Activated naive CD8-positive, alpha-beta T cell (primary cell): ENCODE measurements around the gene CEACAM16.
"Not testable (repeated sequence)": the region's sequence is repeated elsewhere in the genome, so short reads cannot be mapped to it uniquely, and the experiment has no call there.

Experiments
- H3K27ac Mint-ChIP-seq: one replicate; pipeline ENCODE4 v1.8.0; 2021; ENCODE audit warnings: mixed read lengths
- H3K27me3 Mint-ChIP-seq: one replicate; pipeline ENCODE4 v1.8.0; 2021; ENCODE audit warnings: mixed read lengths
- H3K36me3 Mint-ChIP-seq: one replicate; pipeline ENCODE4 v1.8.0; 2021; ENCODE audit warnings: mixed read lengths
- H3K4me1 Mint-ChIP-seq: one replicate; pipeline ENCODE4 v1.8.0; 2021; ENCODE audit warnings: low read depth, mixed read lengths
- H3K4me3 Mint-ChIP-seq: one replicate; pipeline ENCODE4 v1.8.0; 2021; ENCODE audit warnings: mild to moderate bottlenecking, mixed read lengths
- H3K9me3 Mint-ChIP-seq: one replicate; pipeline ENCODE4 v1.8.0; 2021; ENCODE audit warnings: low read depth, mixed read lengths

CEACAM16 gene

DNA sequence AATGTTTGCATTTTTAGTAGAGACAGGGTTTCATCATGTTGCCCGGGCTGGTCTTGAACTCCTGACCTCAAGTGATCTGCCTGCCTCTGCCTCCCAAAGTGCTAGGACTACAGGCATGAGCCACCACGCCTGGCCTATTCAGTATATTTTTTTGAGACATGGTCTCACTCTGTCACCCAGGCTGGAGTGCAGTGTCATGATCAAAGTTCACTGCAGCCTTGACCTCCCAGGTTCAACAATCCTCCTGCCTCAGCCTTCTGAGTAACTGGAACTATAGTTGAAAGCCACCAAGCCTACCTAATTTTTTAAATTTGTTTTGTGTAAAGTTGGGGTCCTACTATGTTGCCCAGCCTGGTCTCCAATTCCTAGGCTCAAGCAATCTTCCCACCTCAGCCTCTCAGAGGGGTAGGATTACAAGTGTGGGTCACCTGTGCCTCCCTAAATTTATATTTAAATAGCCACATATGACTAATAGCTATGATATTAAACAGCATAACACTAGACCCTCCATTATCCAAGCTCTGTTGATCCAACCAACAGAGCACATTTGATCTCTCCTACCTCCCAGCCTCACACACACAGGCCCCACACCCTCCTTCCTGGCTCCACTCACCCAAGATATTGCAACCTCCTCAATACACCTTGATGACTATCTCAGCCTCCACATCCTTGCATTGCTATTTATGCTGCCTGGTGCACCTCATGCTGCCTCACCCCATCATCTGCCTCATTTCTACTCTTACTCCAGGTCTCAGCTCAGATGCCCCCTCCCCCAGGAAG, 29.8 kb upstream of the CEACAM16 start:
- H3K27ac Mint-ChIP-seq = no peak overlapping the region
- no peaks in the 10 kb centered on the region for H3K4me1 Mint-ChIP-seq
- no peaks in the 10 kb centered on the region for H3K36me3 Mint-ChIP-seq
- no peaks in the 10 kb centered on the region for H3K9me3 Mint-ChIP-seq
- H3K27me3 Mint-ChIP-seq = no peaks in the 10 kb centered on the region
- no peak overlapping the region for H3K4me3 Mint-ChIP-seq

DNA sequence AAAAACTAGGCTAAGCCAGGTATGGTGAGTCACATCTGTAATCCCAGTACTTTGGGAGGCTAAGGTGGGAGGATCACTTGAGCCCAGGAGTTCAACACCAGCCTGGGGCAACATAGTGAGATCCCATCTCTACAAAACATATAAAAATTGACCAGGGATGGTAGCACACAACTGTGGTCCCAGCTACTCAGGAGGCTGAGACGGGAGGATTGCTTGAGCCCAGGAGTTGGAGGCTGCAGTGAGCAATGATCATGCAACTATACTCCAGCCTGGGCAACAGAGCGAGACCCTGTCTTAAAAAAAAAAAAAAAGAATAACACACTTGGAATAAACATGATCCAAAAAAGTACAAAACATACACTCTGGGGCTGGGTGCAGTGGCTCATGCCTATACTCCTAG, 28.9 kb upstream of the CEACAM16 start:
- not testable (repeated sequence) for H3K4me3 Mint-ChIP-seq, H3K9me3 Mint-ChIP-seq, H3K4me1 Mint-ChIP-seq, H3K27ac Mint-ChIP-seq, H3K27me3 Mint-ChIP-seq, H3K36me3 Mint-ChIP-seq

DNA sequence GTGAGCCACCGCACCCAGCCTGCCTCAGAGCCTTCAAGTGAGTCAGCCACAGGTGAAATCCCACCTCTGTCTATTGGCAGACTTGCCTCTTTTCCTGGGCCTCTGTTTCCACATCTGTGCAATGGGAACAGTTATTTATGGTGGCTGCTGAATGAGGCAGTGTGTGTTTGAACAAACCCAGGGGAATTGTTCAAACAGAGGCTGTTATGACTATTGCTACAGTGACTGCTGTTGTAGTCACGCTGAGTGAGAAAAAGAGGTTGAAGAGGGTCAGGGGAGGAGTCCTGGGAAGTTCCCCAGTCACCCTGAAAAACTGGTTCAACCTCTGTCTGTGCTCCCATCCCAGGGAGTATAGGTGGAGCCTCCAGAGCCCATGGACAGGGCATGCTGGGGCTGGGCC, 27.6 kb upstream of the CEACAM16 start, which contains the start of gene CEACAM19:
CEACAM19 (plus strand) TSS at position 83 of the 400 bp plus-strand sequence. CDS start 450 bp downstream, outside the sequence.
- no peaks in the 10 kb centered on the region for H3K27me3 Mint-ChIP-seq
- no peak within 1 kb of the TSS for H3K27ac Mint-ChIP-seq
- H3K4me3 Mint-ChIP-seq = no peak within 1 kb of the TSS
- H3K36me3 Mint-ChIP-seq = no peaks in the 10 kb centered on the region
- H3K4me1 Mint-ChIP-seq = no peaks in the 10 kb centered on the region
- no peaks in the 10 kb centered on the region for H3K9me3 Mint-ChIP-seq

DNA sequence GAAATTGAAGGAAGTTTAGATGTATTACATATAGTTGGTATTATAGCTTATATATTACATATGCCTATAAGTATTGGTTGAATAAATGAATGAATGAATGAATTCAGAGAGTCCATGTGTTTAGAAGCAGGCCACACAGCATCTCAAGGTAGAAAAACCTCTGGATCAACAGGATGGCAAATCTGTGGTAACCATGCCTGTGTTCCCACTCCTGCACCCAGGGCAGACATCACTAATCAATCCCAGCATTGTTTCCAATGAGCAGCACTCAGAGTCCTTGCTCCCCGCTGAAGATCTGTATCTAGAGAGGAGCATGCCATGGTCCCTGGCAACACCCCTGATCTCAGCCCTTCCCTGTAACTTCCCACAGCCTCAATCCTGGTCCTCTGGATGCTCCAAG, 26.7 kb upstream of the CEACAM16 start:
- Mint-ChIP-seq H3K27ac (no peak overlapping the region), H3K4me3 (no peak overlapping the region), H3K27me3 (no peaks in the 10 kb centered on the region), H3K36me3 (no peaks in the 10 kb centered on the region), H3K9me3 (no peaks in the 10 kb centered on the region), H3K4me1 (no peaks in the 10 kb centered on the region)

DNA sequence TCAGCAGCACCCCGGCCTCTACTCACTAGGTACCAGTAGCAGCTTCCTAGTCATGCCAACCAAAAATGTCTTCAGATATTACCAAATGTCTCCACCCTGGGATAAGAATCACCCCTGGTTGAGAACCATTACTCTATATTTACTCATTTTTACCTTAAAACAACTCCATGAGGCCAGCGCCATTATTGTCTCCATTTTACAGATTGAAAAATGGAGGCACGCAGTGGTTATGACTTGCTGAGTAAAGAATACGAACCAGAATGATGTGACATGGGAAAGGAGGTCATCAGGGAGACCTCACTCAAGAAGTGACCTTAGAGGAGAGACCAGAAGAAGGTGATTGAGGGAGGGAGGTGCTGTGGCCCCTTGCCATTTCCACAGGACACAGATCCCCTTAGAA, 25.4 kb upstream of the CEACAM16 start:
- no peaks in the 10 kb centered on the region for H3K27me3 Mint-ChIP-seq
- H3K4me1 Mint-ChIP-seq = no peaks in the 10 kb centered on the region
- H3K9me3 Mint-ChIP-seq = no peaks in the 10 kb centered on the region
- H3K36me3 Mint-ChIP-seq = no peaks in the 10 kb centered on the region
- H3K27ac Mint-ChIP-seq = no peak overlapping the region
- no peak overlapping the region for H3K4me3 Mint-ChIP-seq

DNA sequence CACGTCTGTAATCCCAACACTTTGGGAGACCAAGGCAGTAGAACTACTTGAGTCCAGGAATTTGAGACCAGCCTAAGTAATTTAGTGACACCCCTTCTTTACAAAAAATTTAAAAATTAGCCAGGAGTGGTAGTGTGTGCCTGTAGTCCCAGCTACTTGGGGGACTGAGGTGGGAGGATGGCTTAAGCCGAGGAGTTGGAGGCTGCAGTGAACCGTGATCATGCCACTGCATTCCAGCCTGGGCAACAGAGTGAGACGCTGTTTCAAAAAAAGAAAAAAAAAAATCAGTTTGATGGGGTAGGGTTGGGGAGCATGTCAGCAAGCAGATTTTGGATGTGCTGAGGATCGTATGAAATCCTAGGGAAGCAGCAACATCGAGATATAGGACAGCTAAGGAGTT, 23.4 kb upstream of the CEACAM16 start:
- H3K4me1 Mint-ChIP-seq = no peaks in the 10 kb centered on the region

DNA sequence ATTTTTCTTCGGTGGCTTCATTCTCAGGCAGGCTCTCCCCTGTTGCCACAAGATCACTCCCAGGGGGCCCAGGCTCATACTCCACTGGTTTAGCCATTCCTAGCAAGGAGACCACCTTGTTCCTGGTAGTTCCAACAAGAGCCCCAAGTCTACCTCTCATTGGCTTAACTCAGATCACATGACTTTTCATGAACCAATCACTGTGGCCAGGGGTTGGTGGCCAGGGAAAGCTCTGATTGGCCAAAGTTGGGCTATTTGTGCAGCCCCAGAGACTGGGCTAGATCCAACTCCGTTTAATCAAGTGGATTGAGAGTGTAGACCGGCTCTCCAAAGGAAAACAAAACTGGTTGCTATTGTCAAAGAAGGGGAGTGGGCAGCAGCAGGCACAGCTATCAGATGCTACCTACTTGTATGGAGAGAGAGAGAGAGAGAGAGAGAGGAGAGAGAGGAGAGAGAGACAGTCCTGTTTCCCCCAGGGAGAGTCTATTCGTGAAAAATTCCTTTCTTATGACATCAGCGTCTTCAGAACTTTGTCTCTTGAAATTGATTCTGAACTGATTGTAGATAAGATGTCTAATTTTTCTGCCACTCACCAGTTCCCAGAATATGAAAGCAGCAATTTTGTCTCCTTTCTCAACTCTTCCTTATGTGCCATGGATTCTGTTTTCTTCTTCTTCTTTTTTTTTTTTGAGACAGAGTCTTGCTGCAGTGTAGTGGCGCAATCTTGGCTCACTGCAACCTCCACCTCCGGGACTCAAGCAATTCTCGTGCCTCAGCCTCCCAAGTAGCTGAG, 21.7 kb upstream of the CEACAM16 start:
- Mint-ChIP-seq H3K4me3 (no peak overlapping the region), H3K4me1 (no peaks in the 10 kb centered on the region), H3K27ac (no peak overlapping the region), H3K36me3 (no peaks in the 10 kb centered on the region), H3K9me3 (no peaks in the 10 kb centered on the region), H3K27me3 (no peaks in the 10 kb centered on the region)

More for the DNA sequence above, 23.4 kb upstream of the CEACAM16 start:
- Mint-ChIP-seq H3K27me3 (no peaks in the 10 kb centered on the region), H3K27ac (no peak overlapping the region), H3K4me3 (no peak overlapping the region), H3K36me3 (no peaks in the 10 kb centered on the region), H3K9me3 (no peaks in the 10 kb centered on the region)

DNA sequence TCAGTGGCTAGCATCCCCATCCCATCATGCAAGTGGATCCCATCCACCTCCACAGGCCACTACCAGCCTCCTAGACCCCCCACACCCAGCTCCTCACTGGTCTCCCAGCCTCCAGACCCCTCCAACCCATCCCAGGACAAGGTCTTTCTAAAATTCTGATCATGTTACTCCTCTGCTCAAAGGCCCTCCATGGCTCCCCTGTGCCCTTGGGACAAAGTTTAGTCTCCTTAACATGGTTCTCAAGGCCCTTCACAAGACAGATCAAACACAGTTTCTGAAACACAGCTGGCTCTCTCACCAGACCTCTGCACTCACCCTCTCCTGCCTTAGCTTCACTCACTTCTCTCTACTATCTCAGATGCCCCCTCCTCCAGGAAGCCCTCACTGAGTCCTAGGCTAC, 18.4 kb upstream of the CEACAM16 start:
- H3K36me3 Mint-ChIP-seq = no peaks in the 10 kb centered on the region
- no peaks in the 10 kb centered on the region for H3K27me3 Mint-ChIP-seq
- no peak overlapping the region for H3K4me3 Mint-ChIP-seq
- peaks cover 9% of the 10 kb centered on the region for H3K4me1 Mint-ChIP-seq
- H3K27ac Mint-ChIP-seq = no peak overlapping the region
- no peaks in the 10 kb centered on the region for H3K9me3 Mint-ChIP-seq

DNA sequence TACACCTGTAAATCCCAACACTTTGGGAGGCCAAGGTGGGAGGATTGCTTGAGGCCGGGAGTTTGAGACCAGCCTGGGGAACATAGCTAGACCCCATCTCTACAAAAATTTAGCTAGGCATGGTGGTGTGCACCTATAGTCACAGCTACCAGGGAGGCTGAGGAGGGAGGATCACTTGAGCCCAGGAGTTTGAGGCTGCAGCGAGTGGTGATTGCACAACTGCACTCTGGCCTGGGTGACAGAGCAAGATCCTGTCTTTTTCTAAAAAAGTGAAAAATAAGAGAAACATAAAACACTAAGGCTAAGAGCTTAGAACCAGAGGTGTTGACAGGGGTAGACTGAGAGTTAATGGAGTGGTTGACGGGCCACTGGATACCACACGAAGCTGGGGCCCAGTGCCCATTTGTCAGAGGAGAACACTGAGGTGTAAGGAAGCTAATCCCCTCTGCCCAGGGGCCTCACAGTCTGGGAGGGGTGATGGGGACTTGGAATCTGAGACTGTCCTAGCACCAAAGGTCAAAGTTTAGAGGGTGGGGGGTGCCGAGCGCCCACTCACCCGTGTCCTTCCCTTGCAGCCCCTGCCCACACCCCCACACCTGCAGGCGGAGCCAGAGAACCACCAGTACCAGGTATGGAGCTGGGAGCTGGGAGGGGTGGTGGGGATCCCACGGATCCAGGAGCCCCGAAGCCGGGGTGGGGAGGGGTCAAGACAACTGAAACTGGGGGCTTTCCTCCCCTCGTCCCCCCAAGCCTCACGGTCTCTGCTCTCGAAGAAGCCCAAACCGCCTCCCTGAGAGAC, 16.8 kb upstream of the CEACAM16 start:
- H3K9me3 Mint-ChIP-seq = no peaks in the 10 kb centered on the region
- no peak overlapping the region for H3K4me3 Mint-ChIP-seq
- no peak overlapping the region for H3K27ac Mint-ChIP-seq
- H3K4me1 Mint-ChIP-seq = peaks cover 9% of the 10 kb centered on the region
- H3K36me3 Mint-ChIP-seq = no peaks in the 10 kb centered on the region
- no peaks in the 10 kb centered on the region for H3K27me3 Mint-ChIP-seq

DNA sequence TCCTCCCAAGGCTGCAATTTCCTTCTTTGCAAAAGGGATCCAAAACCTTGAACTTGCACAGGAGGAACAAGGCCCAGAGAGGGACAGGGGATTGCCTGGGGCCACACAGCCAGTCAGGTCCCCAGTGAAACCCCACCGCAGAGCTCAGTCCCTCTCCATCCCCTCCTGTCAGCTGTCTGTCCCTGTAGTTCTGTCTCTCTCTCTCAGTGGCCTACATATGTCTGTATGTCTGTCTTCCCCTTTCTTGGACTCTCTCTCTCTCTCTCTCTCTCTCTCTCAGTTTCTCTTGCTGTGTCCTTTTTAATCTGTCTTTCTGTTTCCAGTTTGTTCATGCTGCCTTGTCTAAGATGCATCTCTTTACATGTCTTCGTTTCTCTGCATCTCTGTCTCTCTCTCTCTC, 16.1 kb upstream of the CEACAM16 start:
- Mint-ChIP-seq H3K4me3 (no peak overlapping the region), H3K36me3 (no peaks in the 10 kb centered on the region), H3K27me3 (peaks cover 1% of the 10 kb centered on the region), H3K4me1 (peaks cover 9% of the 10 kb centered on the region), H3K9me3 (no peaks in the 10 kb centered on the region), H3K27ac (no peak overlapping the region)

DNA sequence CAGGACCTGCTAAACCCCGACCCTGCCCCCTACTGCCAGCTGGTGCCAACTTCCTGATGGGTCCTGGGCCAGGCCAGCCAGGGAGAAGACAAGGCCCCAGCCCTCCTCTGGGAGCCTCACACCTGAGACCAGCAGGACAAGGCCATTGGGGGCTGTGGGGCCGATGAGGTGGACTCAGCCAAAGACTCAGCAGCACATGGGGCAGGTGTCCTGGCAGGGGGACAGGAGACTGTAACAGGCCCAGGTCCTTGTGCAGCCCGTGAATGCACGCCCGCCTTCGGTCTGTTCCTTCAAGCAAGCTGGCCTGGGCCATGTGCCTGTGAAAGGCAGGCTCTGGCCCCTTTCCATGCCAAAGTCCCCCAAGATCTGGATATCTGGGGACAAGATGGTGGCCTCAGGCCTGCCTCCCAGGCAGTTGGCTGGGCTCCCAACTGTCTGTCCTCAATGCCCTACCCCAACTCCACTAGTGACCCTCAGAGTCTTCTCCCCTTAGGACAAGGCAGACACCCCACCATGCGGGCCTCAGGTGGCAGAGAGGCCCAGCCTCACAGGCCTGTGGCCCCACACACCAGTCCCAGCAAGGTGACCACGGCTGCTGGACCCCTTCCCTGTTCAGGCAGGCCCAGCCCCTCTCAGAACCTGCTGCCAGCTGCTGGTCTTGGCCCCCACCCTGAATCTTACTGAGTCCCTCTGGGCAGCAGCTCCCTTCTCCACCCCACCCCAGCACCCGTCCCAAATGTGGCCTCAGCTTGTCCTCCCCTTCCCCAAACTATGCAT, 15.3 kb upstream of the CEACAM16 start:
- Mint-ChIP-seq H3K4me1 (peaks cover 9% of the 10 kb centered on the region), H3K27ac (no peak overlapping the region), H3K9me3 (no peaks in the 10 kb centered on the region), H3K4me3 (no peak overlapping the region), H3K36me3 (no peaks in the 10 kb centered on the region), H3K27me3 (peaks cover 3% of the 10 kb centered on the region)

DNA sequence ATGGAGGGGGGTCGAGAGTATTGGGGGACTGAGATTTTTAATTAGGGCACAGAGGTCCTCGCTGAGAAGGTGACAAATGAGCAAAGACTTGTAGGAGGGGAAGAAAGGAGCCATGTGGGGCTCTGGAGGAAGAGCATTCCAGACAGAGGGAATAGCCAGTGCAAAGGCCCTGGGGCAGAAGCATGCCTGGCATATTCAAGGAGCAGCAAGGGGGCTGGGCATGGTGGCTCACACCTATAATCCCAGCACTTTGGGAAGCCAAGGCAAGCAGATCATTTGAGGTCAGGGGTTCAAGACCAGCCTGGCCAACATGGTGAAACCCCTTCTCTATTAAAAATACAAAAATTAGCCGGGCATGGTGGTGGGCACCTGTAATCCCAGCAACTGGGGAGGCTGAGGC, 14.6 kb upstream of the CEACAM16 start:
- peaks cover 13% of the 10 kb centered on the region for H3K4me1 Mint-ChIP-seq
- not testable (repeated sequence) for H3K9me3 Mint-ChIP-seq, H3K27ac Mint-ChIP-seq, H3K27me3 Mint-ChIP-seq, H3K36me3 Mint-ChIP-seq
- H3K4me3 Mint-ChIP-seq = peak overlapping the region; percentile 23

DNA sequence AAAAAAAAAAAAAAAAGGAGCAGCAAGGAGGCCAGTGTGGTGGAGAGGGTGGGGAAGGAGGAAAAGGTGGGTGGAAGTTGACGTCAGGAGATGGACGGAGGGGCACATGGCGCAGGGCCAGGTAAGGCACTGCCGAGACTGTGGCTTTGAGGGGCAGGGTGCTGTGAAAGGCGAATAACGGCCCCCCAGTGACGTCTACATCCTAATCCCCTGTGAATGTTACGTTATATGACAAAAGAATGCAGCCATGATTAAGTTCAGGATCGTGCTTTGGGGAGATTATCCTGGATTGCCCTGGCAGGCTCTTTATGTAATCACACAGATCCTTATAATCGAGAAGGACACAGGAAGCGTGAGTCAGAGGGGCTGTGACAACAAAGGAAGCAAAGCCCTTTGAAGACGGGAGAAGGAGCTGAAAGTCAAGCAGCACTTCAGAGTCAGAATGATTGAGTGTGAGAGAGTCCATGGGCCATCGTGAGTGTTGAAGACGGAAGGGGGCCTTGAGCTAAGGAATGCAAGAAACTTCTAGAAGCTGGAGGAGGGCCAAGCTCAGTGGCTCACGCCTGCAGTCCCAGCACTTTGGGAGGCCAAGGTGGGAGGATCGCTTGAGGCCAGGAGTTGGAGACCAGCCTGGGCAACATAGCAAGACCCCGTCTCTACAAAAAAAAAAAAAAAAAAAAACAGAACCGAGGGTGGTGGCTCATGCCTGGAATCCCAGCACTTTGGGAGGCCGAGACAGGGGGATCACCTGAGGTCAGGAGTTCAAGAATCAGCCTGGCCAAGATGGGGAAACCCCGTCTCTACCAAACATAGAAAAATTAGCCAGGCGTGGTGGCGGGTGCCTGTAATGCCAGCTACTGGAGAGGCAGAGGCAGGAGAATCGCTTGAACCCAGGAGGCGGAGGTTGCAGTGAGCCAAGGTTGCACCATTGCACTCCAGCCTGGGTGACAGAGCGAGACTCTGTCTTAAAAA, 13.8 kb upstream of the CEACAM16 start:
- Mint-ChIP-seq H3K9me3 (no peaks in the 10 kb centered on the region), H3K36me3 (no peaks in the 10 kb centered on the region), H3K27me3 (peaks cover 3% of the 10 kb centered on the region), H3K4me1 (peaks cover 21% of the 10 kb centered on the region), H3K27ac (no peak overlapping the region), H3K4me3 (peak overlapping the region; percentile 30)
